HepG2 (cell line): ENCODE results near the gene FANCE. TPM values are rescaled to one million over a fixed set of nuclear protein-coding genes. Genes with fewer than 3 reads are reported as not detected.

Experiments
- BCLAF1 ChIP-seq: fragments of 450-650 bp; IDR thresholded peaks from 2 replicates; pipeline ENCODE4 v1.6.1; 2017; ENCODE audit warnings: mild to moderate bottlenecking
- BORCS8-MEF2B ChIP-seq: sonication (generic); formaldehyde crosslinking; IDR thresholded peaks from 2 replicates; pipeline ENCODE4 v1.8.0; 2022; ENCODE audit warnings: mild to moderate bottlenecking, missing genetic modification reagents
- CAMTA2 ChIP-seq: sonication (generic); formaldehyde crosslinking; IDR thresholded peaks from 2 replicates; pipeline ENCODE4 v1.4.0; 2020; ENCODE audit warnings: mild to moderate bottlenecking, missing genetic modification reagents, borderline replicate concordance
- FOXM1 ChIP-seq: sonication (generic); formaldehyde crosslinking; IDR thresholded peaks from 2 replicates; pipeline ENCODE4 v1.5.0; 2020; ENCODE audit warnings: missing genetic modification reagents
- HNRNPUL1 ChIP-seq: fragments of 200-400 bp; formaldehyde crosslinking; IDR thresholded peaks from 2 replicates; pipeline ENCODE4 v1.6.1; 2017; ENCODE audit warnings: low read depth, mild to moderate bottlenecking, low read length, moderate library complexity
- HOXA9 ChIP-seq: sonication (generic); formaldehyde crosslinking; IDR thresholded peaks from 2 replicates; pipeline ENCODE4 v1.8.1; 2022; ENCODE audit warnings: missing genetic modification reagents, mild to moderate bottlenecking, moderate library complexity, borderline replicate concordance
- NFKBIZ ChIP-seq: IDR thresholded peaks from 2 replicates; pipeline ENCODE4 v1.6.1; 2018; ENCODE audit warnings: missing genetic modification reagents, missing compliant biosample characterization
- NR1H2 ChIP-seq: sonication (generic); formaldehyde crosslinking; IDR thresholded peaks from 2 replicates; pipeline ENCODE4 v1.8.1; 2022; ENCODE audit warnings: low read depth, missing genetic modification reagents, borderline replicate concordance
- PRPF4 ChIP-seq: fragments of 200-400 bp; formaldehyde crosslinking; IDR thresholded peaks from 2 replicates; pipeline ENCODE4 v1.6.1; 2016; ENCODE audit warnings: low read length, low read depth; ENCODE audit not compliant: poor library complexity, severe bottlenecking
- RAD51 ChIP-seq: fragments of 450-650 bp; IDR thresholded peaks from 2 replicates; pipeline ENCODE4 v1.6.1; 2016; ENCODE audit warnings: borderline replicate concordance
- RARG ChIP-seq: sonication (generic); formaldehyde crosslinking; IDR thresholded peaks from 2 replicates; pipeline ENCODE4 v1.4.0; 2020; ENCODE audit warnings: low read depth, mild to moderate bottlenecking, missing genetic modification reagents
- RXRB ChIP-seq: IDR thresholded peaks from 2 replicates; pipeline ENCODE4 v1.6.1; 2016; ENCODE audit warnings: borderline replicate concordance, missing genetic modification reagents, missing compliant biosample characterization
- SNAPC4 ChIP-seq: sonication (generic); formaldehyde crosslinking; IDR thresholded peaks from 2 replicates; pipeline ENCODE4 v1.4.0; 2020; ENCODE audit warnings: mild to moderate bottlenecking, missing genetic modification reagents
- TEF ChIP-seq: sonication (generic); formaldehyde crosslinking; IDR thresholded peaks from 2 replicates; pipeline ENCODE4 v1.5.0; 2020; ENCODE audit warnings: missing genetic modification reagents
- TP53 ChIP-seq: sonication (generic); formaldehyde crosslinking; conservative IDR thresholded peaks from 2 replicates; pipeline ENCODE4 v1.4.0; 2020; ENCODE audit warnings: missing genetic modification reagents
- U2AF1 ChIP-seq: fragments of 200-400 bp; formaldehyde crosslinking; optimal IDR thresholded peaks from 2 replicates; pipeline ENCODE3; 2017; ENCODE audit warnings: mild to moderate bottlenecking, low read depth, low read length
- XRCC5 ChIP-seq: fragments of 200-400 bp; formaldehyde crosslinking; optimal IDR thresholded peaks from 2 replicates; pipeline ENCODE3; 2017; ENCODE audit warnings: mild to moderate bottlenecking, low read length
- ZMAT3 ChIP-seq: sonication (generic); formaldehyde crosslinking; conservative IDR thresholded peaks from 2 replicates; pipeline ENCODE4 v1.7.0; 2021; ENCODE audit warnings: missing genetic modification reagents
- ZMYM2 ChIP-seq: sonication (generic); formaldehyde crosslinking; IDR thresholded peaks from 2 replicates; pipeline ENCODE4 v1.8.0; 2022; ENCODE audit warnings: mild to moderate bottlenecking, missing genetic modification reagents
- ZNF101 ChIP-seq: sonication (generic); formaldehyde crosslinking; IDR thresholded peaks from 2 replicates; pipeline ENCODE4 v1.4.0; 2020; ENCODE audit warnings: mild to moderate bottlenecking, low read depth, missing genetic modification reagents, borderline replicate concordance
- ZNF543 ChIP-seq: sonication (generic); formaldehyde crosslinking; IDR thresholded peaks from 2 replicates; pipeline ENCODE4 v1.4.0; 2020; ENCODE audit warnings: mild to moderate bottlenecking, missing genetic modification reagents
- ZNF766 ChIP-seq: sonication (generic); formaldehyde crosslinking; IDR thresholded peaks from 2 replicates; pipeline ENCODE4 v1.5.0; 2020; ENCODE audit warnings: missing genetic modification reagents, borderline replicate concordance
- polyA plus RNA-seq, 8 experiments: library from polyadenylated mRNA; depleted of rRNA in 3 of 8; stranded (reverse) in 7 of 8; unstranded in 1 of 8; fragments of >200 nt; fragmentation: Illumina TruSeq in 4 of 8; extraction: Trizol in 4 of 8; gene quantifications; 2 replicates each; pipeline versions ENCODE4 v1.2.1 to v1.2.3, GENCODE V29; 2011 to 2016; ENCODE audit warnings: low read depth in 4 of 8, missing spikeins in 1 of 8, mixed read lengths in 1 of 8; ENCODE audit not compliant: insufficient read depth in 1 of 8
- total RNA-seq, 5 experiments: library from RNA; depleted of rRNA; stranded (reverse); fragments of >200 nt; fragmentation: Illumina TruSeq; extraction: Trizol; gene quantifications; 2 replicates each; pipeline ENCODE4 v1.2.3, GENCODE V29; 2016; ENCODE audit warnings: low read depth in 1 of 5

The FANCE gene
- total and polyA plus RNA-seq, 2 of the 13 experiments (the other 11 are each of a cell fraction or from before 2014, with no cell fraction given): 7.1 to 11.2 TPM

- TF ChIP-seq NFKBIZ (CRISPR knock-in tag) (peak; percentile 68; the same call in 1 of the 2 replicates), ZNF101 (no peak), TEF (no peak), PRPF4 (no peak), CAMTA2 (CRISPR knock-in tag) (no peak), ZNF543 (no peak), NR1H2 (no peak), RARG (CRISPR knock-in tag) (no peak), BCLAF1 (no peak), ZMYM2 (CRISPR knock-in tag) (no peak), XRCC5 (peak; percentile 87), BORCS8-MEF2B (CRISPR knock-in tag) (peak; percentile 96), RXRB (peak; percentile 66), RAD51 (no peak), TP53 (CRISPR knock-in tag) (no peak), U2AF1 (no peak), ZMAT3 (peak; percentile 78; the same call in 1 of the 2 replicates), ZNF766 (CRISPR knock-in tag) (peak; percentile 89), HNRNPUL1 (0 out of 2 replicates have a peak, but pooled peaks have one; percentile 45), HOXA9 (CRISPR knock-in tag) (no peak), FOXM1 (peak; percentile 50; the same call in 1 of the 2 replicates), SNAPC4 (CRISPR knock-in tag) (no peak)
Observed at GRCh38 chr6:35452183-35453090, at the start of gene FANCE (continued).
